22Rv1 (cell line): Measurements from ENCODE around the gene MINAR1.
"Not testable (repeated sequence)": the region's sequence is repeated elsewhere in the genome, so short reads cannot be mapped to it uniquely, and the experiment has no call there.

Experiments used
- H3K27ac ChIP-seq: fragments of 450-650 bp; 2 replicates; pipeline ENCODE4 v1.5.1; 2017
- ZFX ChIP-seq: fragments of 450-650 bp; IDR thresholded peaks from 2 replicates; pipeline ENCODE4 v1.6.1; 2017; ENCODE audit warnings: antibody characterized with exemption, borderline replicate concordance
- TF ChIP-seq, protein P1 (sequence below): fragments of 450-650 bp; IDR thresholded peaks from 2 replicates; pipeline ENCODE4 v1.5.1; 2017; ENCODE audit warnings: mild to moderate bottlenecking

The MINAR1 gene

DNA sequence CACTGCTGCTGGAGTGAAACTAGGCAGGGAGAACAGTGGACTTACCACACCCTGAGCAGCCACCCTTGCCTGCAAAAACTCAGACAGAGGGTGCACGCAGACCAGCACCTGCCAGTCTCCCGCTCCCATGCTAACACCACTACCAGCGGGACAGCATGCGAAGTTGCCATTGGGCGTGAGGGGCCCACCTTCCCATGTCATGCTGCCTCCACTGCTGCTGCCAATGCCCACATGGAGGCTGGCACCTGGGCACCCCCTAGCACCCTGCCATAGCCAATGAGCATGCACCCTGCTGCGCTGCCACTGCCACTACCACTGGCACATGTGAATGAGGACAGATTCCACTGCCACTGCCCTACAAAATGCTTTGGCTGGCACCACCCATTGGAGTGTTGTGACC is 19.7 kb upstream of the MINAR1 start:
- H3K27ac ChIP-seq, result no peak overlapping the region
- TF ChIP-seq, protein P1, sequence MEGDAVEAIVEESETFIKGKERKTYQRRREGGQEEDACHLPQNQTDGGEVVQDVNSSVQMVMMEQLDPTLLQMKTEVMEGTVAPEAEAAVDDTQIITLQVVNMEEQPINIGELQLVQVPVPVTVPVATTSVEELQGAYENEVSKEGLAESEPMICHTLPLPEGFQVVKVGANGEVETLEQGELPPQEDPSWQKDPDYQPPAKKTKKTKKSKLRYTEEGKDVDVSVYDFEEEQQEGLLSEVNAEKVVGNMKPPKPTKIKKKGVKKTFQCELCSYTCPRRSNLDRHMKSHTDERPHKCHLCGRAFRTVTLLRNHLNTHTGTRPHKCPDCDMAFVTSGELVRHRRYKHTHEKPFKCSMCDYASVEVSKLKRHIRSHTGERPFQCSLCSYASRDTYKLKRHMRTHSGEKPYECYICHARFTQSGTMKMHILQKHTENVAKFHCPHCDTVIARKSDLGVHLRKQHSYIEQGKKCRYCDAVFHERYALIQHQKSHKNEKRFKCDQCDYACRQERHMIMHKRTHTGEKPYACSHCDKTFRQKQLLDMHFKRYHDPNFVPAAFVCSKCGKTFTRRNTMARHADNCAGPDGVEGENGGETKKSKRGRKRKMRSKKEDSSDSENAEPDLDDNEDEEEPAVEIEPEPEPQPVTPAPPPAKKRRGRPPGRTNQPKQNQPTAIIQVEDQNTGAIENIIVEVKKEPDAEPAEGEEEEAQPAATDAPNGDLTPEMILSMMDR, result no peak
- no peak for TF ChIP-seq ZFX

DNA sequence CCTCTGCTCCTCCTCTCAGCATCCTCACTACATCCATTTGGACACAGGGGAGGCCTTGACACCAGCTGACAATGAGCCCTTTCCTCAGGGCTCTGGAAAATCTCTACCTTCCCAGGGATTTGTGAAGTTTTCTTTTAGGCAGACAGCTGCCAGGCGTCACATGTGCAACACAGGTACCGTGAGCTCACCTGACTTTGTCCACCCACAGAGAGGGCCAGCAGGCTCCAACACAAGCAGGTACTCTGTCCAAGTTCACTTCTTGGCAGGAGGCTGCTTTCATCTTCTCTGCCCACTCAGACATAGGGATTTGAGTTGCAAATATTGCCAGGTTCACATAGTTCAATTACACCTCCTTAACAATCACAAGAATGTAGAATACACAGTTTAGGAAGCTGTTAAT is 15.3 kb upstream of the MINAR1 start:
- TF ChIP-seq, protein P1, result no peak
- TF ChIP-seq ZFX, result no peak
- H3K27ac ChIP-seq, result no peak overlapping the region

DNA sequence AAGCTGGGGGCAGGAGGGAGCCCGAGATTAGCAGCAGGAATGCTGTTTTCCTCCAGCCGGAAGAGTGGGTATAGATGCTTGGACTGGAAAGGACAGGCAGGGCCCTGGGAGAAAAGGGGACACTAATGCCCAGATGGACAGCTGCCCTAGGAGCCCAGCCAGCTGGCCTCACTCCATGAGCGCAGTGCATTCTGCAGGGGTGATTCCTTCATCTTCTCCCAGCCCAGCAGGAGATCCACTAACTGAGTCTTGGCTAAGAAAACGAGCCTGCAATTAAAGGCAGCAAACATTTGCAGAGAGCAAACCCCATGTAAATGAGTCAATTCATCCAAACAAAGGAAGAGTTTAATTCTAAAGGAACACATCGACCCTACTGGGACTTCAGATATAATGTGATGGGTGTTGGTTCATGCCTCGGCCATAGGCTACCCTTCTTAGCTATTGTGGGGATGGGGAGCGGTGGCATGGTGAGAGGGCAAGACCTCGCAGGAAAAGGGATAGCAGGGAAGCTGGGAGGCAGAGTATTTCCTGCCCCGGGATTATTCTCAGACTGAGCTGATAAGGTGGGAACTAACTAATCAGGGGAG is 13.3 kb upstream of the MINAR1 start:
- no peak for TF ChIP-seq ZFX
- TF ChIP-seq, protein P1, result no peak

DNA sequence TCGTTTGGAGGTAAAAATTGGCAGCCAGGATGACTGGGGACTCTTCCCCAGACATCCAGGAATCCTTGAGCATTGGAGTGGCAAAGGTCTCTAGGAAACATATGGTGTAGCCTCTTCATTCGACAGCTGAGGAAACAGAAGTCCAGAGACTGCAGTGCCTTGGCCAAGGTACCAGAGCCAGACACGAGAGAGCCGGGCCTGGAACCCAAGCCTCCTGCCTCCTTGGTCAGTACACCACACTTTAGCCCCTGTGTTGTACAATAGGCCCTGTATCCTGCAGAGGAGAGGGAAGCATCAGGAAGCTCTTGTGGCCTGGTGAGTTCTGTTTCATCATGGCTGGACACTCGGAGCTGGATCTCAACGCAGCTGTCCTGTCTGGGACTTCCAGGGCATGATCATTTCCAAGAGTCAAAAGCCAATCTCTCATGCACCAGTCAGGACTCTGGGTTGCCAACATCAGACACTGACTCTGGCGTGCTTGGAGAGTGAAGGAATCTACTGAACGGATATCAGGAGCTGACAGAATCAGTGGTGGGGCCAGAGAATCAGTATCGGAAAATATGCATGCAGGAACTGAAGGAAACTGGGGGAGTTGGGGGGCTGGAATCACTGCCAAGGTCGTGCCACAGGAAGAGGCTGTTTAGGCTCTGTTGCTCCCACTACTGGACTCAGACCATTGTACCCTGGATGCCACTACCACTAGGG is 6.4 kb upstream of the MINAR1 start:
- no peak for TF ChIP-seq ZFX
- TF ChIP-seq, protein P1, result no peak
- no peak overlapping the region for H3K27ac ChIP-seq

More for the DNA sequence above, 13.3 kb upstream of the MINAR1 start:
- H3K27ac ChIP-seq, result no peak overlapping the region

DNA sequence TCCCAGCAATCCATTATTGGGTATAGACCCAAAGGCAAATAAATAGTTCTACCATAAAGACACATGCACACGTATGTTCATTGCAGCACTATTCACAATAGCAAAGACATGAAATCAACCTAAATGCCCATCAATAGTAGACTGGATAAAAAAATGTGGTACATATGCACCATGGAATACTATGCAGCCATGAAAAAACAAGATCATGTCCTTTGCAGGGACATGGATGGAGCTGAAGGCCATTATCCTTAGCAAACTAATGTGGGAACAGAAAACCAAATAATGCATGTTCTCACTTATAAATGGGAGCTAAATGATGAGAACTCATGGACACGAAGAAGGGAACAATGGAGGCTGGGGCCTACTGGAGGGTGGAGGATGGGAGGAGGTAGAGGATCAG is 5.2 kb upstream of the MINAR1 start:
- not testable (repeated sequence) for H3K27ac ChIP-seq

DNA sequence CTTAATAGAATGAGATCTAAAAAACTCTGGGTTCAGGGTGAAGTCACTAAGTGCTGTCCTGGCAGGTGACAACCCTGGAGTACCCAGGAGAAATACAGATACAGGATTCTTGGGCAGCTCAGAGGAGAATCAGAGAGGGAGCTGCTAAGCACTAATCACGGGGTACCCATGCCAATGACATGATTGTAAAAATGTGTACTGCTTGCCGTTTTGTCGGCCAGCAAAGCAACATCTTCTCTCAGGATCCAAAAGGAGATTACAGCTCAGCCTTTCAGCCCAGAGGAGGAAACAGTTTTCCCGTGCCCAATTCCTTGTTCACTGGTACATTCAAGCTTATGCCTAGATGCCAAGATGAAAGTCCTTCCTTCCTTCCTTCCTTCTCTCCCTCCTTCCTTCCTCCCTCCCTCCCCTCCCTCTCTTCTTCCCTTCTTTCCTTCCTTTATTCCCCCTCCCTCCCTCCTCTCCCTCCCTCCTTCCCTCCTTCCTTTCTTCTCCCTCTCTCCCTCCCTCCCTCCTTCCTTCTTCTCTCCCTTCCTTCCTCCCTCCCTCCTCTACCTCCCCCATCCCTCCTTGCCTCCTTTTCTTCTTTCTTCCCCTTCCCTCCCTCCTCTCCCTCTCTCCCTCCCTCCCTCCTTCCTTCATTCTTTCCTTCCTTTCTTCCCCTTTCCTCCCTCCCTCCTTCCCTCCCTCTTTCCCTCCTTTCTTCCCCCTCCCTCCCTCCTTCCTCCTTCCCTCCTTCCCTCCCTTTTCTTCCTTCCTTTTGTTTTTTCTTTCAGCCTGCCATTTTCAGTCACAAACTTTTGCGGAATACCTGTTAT is 4.1 kb upstream of the MINAR1 start:
- no peak for TF ChIP-seq ZFX
- TF ChIP-seq, protein P1, result no peak
- no peak overlapping the region for H3K27ac ChIP-seq

DNA sequence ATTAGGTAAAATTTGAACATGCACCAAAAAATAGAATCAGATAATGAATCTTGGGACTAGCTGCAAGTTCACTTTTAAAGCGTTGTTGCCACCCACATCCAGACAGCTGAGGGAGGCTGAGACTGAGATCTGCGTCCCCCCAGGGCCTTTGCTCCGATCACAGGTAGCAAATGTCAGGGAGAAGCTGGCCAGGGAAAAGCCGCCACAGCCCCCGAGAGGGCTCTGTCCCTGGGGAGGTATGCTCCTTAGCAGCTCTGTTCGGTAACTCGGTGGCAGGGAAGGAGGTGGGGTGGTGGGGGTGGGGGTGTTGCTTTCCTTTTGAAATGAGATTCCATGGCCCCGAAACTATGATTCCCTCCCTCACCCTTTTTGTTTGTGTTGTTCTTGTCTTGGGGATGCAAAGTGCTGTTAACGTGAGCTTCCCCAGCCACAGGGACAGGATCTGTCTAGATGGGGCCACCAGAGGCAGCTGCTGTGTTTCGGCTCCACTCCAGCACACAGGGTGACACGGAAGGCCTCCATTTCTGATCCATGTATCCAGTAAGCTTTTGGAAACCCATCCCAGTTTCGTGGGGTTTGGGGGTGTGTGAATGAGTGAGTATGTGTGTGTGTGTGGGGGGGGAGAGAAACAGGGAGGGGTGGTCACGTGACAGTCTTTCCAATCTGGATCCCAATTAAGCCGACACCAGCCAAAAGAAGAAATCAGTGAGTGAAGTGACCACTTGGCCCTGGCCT is 1.1 kb upstream of the MINAR1 start:
- TF ChIP-seq, protein P1, result no peak
- TF ChIP-seq ZFX, result no peak
- H3K27ac ChIP-seq, result no peak overlapping the region
